GM19043 (cell line): ENCODE measurements around the gene MND1.
A peak's percentile ranks its signal among the peaks of the same experiment; 100 is the strongest.
"Not testable (repeated sequence)": the region's sequence is repeated elsewhere in the genome, so short reads cannot be mapped to it uniquely, and the experiment has no call there.

Experiments
- ATAC-seq: cut with Tn5 transposase; IDR thresholded peaks from one replicate; pipeline ENCODE4 v1.9.1; 2021; ENCODE audit warnings: low read depth; ENCODE audit not compliant: unreplicated experiment

MND1 gene

DNA sequence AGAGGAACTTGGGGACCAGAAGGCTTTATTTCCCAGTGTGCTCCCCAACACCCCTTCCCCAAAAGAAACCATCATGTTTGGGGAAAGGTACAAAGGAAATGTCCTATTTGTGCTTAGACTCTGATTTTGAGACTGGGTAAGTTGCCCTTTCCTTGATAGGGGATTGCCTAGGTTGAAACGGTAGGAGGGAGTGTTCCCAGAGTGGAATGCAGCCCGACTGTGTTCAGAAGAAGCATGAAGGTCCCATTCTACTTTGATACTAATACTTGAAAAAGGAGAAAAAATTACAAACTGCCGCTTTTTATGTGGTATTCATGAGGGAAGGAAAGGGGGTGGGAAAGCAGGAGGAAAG is 89.2 kb downstream of the MND1 start:
- no peak for ATAC-seq

DNA sequence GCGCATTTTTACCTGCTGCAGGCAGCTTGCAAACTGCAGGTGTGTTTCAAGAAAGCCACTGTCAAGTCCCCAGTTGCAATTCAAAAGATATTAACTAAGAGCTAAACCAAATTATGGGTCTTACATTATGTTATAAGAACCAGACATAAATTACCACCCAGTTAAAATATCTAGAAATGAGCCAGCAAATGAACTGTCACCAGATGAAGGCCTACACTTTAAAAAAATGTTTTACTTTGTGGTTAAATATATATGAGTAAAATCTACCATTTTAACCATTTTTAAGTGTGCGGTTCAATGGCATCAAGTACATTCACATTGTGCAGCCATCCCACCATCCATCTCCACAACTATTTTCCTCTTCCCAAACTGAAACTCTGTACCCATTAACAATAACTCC is 89.7 kb downstream of the MND1 start:
- no peak for ATAC-seq

DNA sequence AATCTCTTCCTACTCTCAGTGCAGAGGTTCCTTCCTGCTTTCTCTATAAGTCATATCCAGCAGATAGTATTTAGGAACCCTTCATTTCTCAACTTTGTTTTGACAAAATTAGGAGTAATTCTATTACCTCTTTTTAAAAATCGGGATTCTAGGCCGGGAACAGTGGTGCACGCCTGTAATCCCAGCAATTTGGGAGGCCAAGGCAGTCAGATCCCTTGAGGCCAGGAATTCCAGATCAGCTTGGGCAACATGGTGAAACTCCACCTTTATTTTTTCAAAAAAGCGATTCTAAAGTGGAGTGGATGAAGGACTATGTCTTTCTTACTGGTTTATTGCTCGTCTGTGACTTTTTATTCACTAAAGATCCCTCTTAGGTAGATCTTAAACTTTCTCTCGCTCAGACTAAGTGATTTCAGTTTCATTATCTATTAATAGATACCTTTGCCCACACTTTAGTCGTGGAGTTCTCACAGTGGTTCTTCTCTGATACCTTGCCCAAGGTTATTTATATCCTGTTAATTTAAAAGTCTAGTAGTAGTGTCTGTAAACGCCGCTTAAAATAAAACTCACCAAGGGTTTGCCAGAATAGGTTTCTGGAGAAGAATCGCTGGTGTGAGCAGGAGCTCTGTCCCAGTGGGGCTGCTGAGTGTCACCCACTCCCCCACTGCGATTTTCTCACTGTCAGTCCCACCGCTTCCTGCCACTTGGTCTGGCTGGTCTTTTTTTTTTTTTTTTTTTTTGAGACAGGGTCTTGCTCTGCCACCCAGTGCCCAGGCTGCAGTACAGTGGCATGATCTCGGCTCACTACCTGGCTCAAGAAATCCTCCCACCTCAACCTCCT is 94.6 kb downstream of the MND1 start:
- peak; percentile 67 for ATAC-seq

DNA sequence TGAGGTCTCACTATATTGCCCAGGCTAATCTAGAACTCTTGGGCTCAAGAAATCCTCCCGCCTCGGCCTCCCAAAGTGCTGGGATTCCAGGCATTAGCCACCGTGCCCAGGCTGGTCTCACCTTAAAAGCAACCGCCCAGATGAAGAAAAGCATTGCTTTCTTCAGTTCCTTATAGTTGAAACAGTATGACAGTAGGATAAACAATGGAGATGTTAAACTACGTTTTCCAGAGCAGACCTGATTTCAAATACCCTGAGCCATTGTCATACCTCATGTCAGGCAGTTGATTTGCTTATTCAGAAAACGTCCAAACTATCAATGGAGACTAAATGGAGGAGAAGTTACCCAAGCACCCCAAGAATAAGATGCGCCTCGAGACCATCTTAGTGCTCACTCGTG is 95.3 kb downstream of the MND1 start:
- peak; percentile 4 for ATAC-seq

DNA sequence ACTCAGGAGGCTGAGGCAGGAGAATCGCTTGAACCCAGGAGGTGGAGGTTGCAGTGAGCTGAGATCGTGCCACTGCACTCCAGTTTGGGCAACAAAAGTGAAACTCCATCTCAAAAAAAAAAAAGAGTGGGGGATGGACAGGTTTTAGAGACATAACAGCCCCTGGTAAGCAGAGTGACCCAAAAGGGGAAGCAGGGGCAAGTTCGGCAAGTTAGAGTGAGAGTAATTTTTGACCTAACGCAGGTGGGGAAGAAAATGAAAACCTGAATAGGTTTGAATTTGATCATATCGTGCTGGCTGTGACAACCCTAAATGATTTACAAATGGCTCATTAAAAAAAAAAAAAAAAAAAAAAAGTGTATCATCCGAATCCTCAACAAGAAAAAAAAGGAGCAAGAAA is 96.0 kb downstream of the MND1 start:
- peak; percentile 26 for ATAC-seq

DNA sequence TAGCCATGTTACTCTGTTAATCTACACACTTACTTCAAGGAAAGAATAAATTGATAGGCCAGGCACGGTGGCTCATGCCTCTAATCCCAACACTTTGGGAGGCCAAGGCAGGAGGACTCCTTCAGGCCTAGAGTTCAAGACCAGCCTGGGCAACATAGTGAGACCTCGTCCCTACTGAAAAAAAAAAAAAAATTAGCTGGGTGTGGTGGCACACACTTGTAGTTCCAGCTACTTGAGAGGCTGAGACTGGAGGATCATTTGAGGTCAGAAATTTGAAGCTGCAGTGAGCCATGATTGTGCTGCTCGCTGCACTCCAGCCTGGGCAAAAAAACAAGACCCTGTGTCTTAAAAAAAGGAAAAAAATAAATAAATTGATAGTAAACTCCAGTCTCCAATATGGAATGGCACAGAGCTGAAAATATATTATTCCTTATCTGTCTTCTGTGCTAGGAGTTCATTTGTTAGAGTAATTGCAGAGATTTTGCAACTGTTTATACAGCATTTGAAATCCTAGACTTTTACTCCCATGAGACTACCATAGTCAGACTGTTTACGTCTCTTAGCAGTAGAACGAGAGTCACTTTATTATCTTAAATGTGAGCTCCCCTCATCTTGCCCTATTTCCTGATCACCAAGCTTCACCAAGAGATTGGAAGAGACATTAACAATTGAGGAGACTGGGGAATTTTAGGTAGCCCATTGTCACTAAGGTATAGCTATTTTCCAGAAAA is 102.9 kb downstream of the MND1 start:
- no peak for ATAC-seq

DNA sequence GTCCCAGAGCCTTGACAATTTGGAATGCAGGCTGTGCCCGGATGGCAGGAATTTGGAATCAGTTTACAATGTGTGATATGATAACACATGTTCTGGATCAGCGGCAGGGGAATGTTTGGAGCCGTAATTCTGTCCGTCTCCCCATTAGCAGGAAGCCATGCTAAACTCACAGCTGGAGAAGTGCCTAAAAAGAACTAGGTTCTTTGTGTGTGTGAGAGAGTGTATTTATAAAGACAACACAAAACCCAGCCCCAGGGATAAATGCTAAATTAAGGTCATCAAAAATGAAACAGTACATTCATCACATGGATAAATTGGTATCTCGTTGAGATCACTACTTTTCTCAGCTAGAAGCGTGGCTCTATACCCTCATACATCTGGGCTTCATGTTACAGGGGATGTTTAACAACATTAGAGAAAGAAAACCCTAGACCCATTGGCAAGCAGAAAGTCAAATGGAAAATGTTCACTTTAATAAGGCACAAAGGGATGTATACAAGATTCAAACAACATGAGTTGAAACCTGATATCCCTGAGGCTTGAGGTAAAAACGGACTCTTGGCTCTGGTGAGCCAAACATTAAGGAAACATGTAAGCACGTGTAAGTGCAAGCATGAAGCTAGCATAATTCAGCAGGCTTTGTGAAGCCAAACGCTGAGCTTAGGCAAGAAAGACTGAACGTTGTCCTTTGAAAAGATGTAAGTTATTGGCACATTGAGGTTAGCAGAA is 103.7 kb downstream of the MND1 start:
- no peak for ATAC-seq

DNA sequence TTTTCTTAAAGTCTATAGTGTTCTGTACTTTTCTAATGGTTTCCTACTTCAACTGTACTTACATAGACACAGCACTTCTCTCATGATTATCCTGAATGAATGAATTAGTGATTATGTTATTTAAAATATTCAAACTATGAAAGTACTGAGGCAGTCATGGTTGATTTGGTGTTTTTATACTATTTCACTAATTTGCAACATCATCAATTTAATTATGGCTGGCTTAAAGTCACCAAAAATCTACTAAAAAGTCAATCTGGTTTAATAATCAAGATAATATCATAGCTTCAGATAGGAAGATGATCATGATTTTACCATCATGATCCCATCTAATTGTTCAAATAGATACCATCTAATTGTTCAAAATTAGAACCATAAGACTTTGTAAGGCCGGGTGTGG is 104.8 kb downstream of the MND1 start:
- no peak for ATAC-seq

DNA sequence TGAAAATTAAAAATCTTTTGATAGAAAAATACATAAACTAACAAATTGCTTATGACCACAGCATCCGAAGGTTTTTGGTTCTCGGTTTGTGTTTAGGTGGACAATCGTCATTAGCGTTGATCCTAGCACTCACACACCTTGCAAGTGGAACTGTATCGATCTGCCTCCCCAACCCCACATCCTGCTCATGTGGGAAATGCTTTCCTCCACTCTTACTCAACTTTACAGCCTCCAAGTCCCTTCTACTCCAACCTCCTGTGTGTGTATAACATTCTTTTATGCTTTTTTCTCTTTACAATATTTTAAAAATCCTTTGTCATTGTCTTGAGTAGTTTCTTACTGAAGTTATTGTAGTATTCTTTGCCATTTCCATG is 106.0 kb downstream of the MND1 start:
- ATAC-seq: peak; percentile 58

DNA sequence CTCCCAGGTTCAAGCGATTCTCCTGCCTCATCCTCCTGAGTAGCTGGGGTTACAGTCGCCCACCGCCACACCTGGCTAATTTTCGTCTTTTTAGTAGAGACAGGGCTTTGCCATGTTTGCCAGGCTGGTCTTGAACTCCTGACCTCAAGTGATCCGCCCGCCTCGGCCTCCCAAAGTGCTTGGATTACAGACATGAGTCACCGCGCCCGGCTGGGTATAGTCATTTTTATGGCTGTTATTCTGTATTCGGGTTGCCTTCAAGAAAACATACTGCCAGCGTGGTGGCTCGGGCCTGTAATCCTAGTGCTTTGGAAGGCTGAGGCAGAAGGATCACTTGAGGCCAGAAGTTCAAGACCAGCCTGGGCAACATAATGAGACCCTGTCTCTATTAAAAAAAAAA is 106.7 kb downstream of the MND1 start:
- ATAC-seq: not testable (repeated sequence)

DNA sequence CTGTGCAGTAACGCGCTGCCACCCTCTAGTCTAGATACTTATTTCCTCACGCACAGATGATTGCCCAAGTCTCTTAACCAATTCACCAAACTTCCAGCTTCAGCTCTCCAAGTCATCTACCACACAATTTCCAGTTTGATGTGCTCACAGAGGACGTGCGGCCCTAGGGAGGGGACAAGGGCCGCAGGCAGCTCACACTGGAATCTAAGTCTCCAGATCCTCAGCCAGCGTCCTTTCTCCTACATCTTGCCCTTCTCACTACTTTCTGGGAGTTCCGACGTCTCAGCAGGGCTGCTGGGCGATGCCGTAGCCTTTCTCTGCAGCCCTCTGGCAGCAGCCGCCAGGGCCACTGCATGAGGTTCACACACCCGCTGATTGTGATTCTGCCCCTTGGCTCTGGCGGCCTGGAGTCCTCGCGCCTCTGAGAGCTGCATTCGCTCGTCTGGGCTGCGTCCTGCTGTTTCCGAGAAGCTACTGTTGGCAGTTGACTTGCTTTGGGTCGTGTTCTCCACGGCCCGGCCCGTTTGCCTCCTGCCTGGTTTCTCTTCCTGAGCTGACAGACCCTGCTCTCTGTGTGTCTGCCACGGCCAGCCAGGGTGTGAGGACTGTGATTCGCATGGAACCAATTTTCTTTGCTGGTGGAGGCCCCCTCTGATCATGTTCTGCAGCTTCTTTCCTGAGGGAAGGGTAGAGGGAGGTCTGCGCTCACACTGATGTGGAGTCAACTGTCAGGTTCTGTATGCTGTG is 107.6 kb downstream of the MND1 start:
- ATAC-seq: no peak

DNA sequence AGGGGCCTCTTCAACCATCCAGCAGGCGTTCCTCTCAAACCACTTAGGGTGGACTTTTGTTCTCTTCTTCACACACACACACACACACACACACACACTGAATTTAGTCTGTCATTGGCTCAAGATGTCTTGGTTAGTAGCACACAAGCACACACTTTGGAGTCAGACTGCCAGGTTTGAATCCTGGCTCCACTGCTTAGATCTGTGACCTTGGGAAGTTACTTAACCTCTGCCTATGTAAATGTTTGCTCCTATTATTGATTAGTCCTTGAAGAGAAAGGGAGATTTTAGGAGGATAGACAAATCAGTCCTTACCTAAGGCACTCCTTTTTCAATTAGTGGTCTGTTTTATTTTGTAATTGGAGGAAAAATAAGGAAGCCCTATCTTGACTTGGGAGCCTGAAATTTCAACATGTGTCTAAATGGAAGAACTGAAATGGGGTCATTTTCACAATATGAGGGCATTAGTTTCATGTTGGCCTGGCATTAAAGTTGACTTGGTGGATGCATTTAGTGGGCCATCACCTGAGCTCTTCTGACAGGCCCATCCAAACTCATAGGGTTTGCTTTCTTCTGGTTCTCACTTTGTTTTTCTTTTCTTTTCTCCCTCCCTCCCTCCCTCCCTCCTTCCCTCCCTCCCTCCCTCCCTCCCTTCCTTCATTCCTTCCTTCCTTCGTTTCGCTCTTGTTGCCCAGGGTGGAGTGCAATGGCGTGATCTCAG is 108.3 kb downstream of the MND1 start:
- no peak for ATAC-seq

DNA sequence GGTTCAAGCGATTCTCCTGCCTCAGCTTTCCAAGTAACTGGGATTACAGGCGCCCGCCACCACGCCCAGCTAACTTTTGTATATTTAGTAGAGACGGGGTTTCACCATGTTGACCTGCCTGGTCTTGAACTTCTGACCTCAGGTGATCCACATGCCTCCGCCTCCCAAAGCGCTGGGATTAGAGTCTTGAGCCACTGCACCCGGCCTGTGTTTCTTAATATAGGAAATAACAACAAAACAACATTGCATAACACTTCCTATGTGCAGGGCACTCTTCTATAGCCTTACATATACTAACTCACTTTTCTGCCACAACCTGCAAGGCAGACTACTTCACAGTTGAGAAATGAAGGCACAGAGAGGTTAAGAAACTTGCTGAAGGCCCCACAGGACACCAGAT is 108.9 kb downstream of the MND1 start:
- ATAC-seq: no peak

DNA sequence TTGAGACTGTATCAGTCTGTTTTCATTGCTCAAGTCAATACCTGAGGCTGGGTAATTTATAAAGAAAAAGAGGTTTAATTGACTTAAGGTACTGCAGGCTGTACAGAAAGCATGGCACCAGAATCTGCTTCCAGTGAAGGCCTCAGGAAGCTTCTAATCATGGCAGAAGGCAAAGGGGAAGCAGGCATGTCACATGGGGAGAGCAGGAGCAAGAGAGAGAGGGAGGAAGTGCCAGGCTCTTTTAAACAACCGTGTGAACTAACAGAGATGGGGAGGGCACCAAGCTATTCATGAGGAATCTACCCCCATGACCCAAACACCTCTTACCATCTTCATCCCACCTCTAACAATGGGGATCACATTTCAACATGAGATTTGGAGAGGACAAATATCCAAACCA is 114.5 kb downstream of the MND1 start:
- ATAC-seq: no peak

DNA sequence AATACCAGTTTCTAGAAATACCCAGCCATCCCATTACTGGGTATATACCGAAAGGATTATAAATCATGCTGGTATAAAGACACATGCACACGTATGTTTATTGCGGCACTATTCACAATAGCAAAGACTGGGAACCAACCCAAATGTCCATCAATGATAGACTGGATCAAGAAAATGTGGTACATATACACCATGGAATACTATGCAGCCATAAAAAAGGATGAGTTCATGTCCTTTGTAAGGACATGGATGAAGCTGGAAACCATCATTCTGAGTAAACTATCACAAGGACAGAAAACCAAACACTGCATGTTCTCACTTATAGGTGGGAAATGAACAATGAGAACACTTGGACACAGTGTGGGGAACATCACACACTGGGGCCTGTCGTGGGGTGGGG is 117.1 kb downstream of the MND1 start:
- not testable (repeated sequence) for ATAC-seq

DNA sequence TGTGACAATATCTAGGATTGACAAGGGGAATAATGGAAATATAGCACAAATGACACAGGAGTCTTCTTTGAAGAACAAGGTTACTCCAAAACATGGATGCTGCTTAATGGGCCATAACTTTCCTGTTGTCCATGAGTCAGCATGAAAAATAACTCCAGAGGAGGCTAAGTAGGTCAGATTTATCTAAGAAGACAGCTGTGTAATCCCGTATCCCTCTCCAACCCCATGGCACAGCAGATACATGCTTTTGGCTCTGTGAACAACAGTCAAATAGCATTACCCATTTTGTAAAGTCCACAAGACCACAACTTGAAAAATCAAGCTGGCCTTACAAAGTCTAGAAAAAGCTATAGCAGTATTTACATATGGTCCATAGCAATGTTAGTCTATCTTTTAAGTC is 119.6 kb downstream of the MND1 start:
- no peak for ATAC-seq
